Activated naive CD8-positive, alpha-beta T cell treated with anti-CD3 and anti-CD28 coated beads, Interleukin-2, amount 50 U/mL, for 16 hours (primary cell): ENCODE measurements around the gene RDH11.
A peak's percentile ranks its signal among the peaks of the same experiment; 100 is the strongest.
"Not testable (repeated sequence)": the region's sequence is repeated elsewhere in the genome, so short reads cannot be mapped to it uniquely, and the experiment has no call there.

Source experiments
- DNase-seq: peaks from one replicate; pipeline ENCODE4 v3.0.0-alpha.2; 2020; ENCODE audit warnings: low read depth, low spot score

RDH11 gene

GRCh38 chr14:67704484-67705089, 9.0 kb upstream of the RDH11 start:
- no peak for DNase-seq

- no peak for DNase-seq
Observed at GRCh38 chr14:67703997-67704396, 8.4 kb upstream of the RDH11 start.

- DNase-seq, result not testable (repeated sequence)
Observed at GRCh38 chr14:67701492-67701891, 5.9 kb upstream of the RDH11 start, which contains the start of gene RDH12. Gene RDH12 (plus strand): TSS chr14:67701886. CDS start chr14:67722643, 20,757 bp downstream.

GRCh38 chr14:67698179-67698578, 2.6 kb upstream of the RDH11 start:
- DNase-seq, result no peak

- DNase-seq, result no peak
Observed at GRCh38 chr14:67697006-67697405, 1.4 kb upstream of the RDH11 start.

- peak; percentile 23 for DNase-seq
Observed at GRCh38 chr14:67694791-67695393, 672 bp downstream of the RDH11 start.

GRCh38 chr14:67690011-67690410, 5.6 kb downstream of the RDH11 start:
- no peak for DNase-seq

GRCh38 chr14:67683842-67684241, 11.7 kb downstream of the RDH11 start:
- no peak for DNase-seq

GRCh38 chr14:67680941-67681340, 14.6 kb downstream of the RDH11 start:
- DNase-seq, result no peak

GRCh38 chr14:67680121-67680602, 15.4 kb downstream of the RDH11 start:
- no peak for DNase-seq

- DNase-seq, result no peak
Observed at GRCh38 chr14:67679006-67679405, 16.6 kb downstream of the RDH11 start.

- no peak for DNase-seq
Observed at GRCh38 chr14:67675219-67675582, 20.4 kb downstream of the RDH11 start.

- peak; percentile 47 for DNase-seq
Observed at GRCh38 chr14:67674480-67675218, 20.9 kb downstream of the RDH11 start, which contains the start of gene VTI1B. Gene VTI1B (minus strand): TSS chr14:67674632. CDS start chr14:67674489, 143 bp downstream.

GRCh38 chr14:67674139-67674479, 21.5 kb downstream of the RDH11 start:
- peak; percentile 3 for DNase-seq

- no peak for DNase-seq
Observed at GRCh38 chr14:67673451-67673850, 22.1 kb downstream of the RDH11 start.

- no peak for DNase-seq
Observed at GRCh38 chr14:67668559-67668958, 27.0 kb downstream of the RDH11 start.

GRCh38 chr14:67666750-67667449, 28.7 kb downstream of the RDH11 start:
- DNase-seq, result no peak

- no peak for DNase-seq
Observed at GRCh38 chr14:67665868-67666267, 29.7 kb downstream of the RDH11 start.

GRCh38 chr14:67663633-67664032, 31.9 kb downstream of the RDH11 start:
- DNase-seq, result no peak

GRCh38 chr14:67653651-67654280, 41.8 kb downstream of the RDH11 start:
- no peak for DNase-seq

- no peak for DNase-seq
Observed at GRCh38 chr14:67652189-67652588, 43.4 kb downstream of the RDH11 start.

- DNase-seq, result no peak
Observed at GRCh38 chr14:67650694-67651093, 44.9 kb downstream of the RDH11 start.
